Psoas muscle (tissue), 8 donors: ENCODE measurements around the gene NDUFAF8. TPM values are rescaled to one million over a fixed set of nuclear protein-coding genes. Genes with fewer than 3 reads are reported as not detected.

ENCODE experiments used
- ATAC-seq, 4 donors: fragments of 200-7000 bp; cut with Tn5 transposase; one replicate each; pipeline ENCODE4 v1.9.1; 2020; ENCODE audit warnings: moderate library complexity in 3 of 4, mild to moderate bottlenecking in 2 of 4
- DNase-seq, 2 donors: peaks; one replicate each; pipeline ENCODE4 v3.0.0-alpha.2; 2020
- H3K27ac ChIP-seq: fragments of 200-600 bp; one replicate; pipeline ENCODE4 v1.8.0; 2022
- H3K27me3 ChIP-seq, 3 donors: fragments of 200-600 bp in 1 of 3; one replicate each; pipeline versions ENCODE4 v1.6.1 to v1.8.0; 2013 to 2022; ENCODE audit warnings: low read length in 2 of 3, mild to moderate bottlenecking in 2 of 3, moderate library complexity in 1 of 3; ENCODE audit not compliant: insufficient read depth in 3 of 3
- H3K36me3 ChIP-seq, 2 donors: fragments of 200-600 bp in 1 of 2; one replicate each; pipeline versions ENCODE4 v1.6.1 to v1.8.0; 2013 to 2022; ENCODE audit warnings: low read depth in 1 of 2, mild to moderate bottlenecking in 1 of 2, moderate library complexity in 1 of 2; ENCODE audit not compliant: insufficient read depth in 1 of 2
- H3K4me1 ChIP-seq: fragments of 200-600 bp; one replicate; pipeline ENCODE4 v1.8.0; 2022
- H3K4me3 ChIP-seq: fragments of 200-600 bp; one replicate; pipeline ENCODE4 v1.8.0; 2022; ENCODE audit warnings: mild to moderate bottlenecking
- H3K9me3 ChIP-seq: fragments of 200-600 bp; one replicate; pipeline ENCODE4 v1.8.0; 2022
- whole genome bisulfite sequencing, 3 donors: extraction: QIAGEN DNeasy Blood & Tissue Kit; methylation state at CpG; one replicate each; pipeline versions ENCODE4 v1.1.6 to v1.1.7; 2013; 5-methylcytosine and 5-hydroxymethylcytosine counted together
- intact Hi-C, 2 donors: fragments of 100-400 bp; cut with DNase I; formaldehyde crosslinking; loops; one replicate each; pipeline versions ENCODE4 v1.11.0 to v1.14.2; 2022
- polyA plus RNA-seq, 3 donors: library from polyadenylated mRNA; stranded (reverse); fragments of 200-250 nt; gene quantifications; one replicate each; pipeline ENCODE4 v1.2.3, GENCODE V29; 2013
- total RNA-seq, 4 donors: library from RNA; stranded (reverse); fragmentation: NEBNext Ultra II Directional in 2 of 4; extraction: Animal tissue kit (Norgen Biotek cat#: 25700) in 2 of 4; gene quantifications; one replicate each; pipeline versions ENCODE4 v1.2.1 to v1.2.4, GENCODE V29; 2021 to 2023
- TF ChIP-seq, protein P1 (sequence below): fragments of 200-600 bp; IDR thresholded peaks from one replicate; pipeline ENCODE4 v1.8.0; 2022; ENCODE audit warnings: antibody characterized with exemption
- donor health status: healthy with polysubstance abuse.
- donor health status: DM: no; HTN: no; CAD: no; lungs with moderate emphysema.
- donor health status: Bipolar disorder and iron deficiency.
- donor health status: healthy.
- donor health status: DM: yes; HTN: yes; CAD: no.
- donor health status: DM: no; HTN: no; CAD: no.
- donor health status: DM: no; HTN: no; CAD: no.
- donor health status: DM: yes; HTN: yes; CAD: no.

NDUFAF8 gene
- total and polyA plus RNA-seq, 7 donors = 42.4 to 63.8 (median 54.9) TPM

DNA sequence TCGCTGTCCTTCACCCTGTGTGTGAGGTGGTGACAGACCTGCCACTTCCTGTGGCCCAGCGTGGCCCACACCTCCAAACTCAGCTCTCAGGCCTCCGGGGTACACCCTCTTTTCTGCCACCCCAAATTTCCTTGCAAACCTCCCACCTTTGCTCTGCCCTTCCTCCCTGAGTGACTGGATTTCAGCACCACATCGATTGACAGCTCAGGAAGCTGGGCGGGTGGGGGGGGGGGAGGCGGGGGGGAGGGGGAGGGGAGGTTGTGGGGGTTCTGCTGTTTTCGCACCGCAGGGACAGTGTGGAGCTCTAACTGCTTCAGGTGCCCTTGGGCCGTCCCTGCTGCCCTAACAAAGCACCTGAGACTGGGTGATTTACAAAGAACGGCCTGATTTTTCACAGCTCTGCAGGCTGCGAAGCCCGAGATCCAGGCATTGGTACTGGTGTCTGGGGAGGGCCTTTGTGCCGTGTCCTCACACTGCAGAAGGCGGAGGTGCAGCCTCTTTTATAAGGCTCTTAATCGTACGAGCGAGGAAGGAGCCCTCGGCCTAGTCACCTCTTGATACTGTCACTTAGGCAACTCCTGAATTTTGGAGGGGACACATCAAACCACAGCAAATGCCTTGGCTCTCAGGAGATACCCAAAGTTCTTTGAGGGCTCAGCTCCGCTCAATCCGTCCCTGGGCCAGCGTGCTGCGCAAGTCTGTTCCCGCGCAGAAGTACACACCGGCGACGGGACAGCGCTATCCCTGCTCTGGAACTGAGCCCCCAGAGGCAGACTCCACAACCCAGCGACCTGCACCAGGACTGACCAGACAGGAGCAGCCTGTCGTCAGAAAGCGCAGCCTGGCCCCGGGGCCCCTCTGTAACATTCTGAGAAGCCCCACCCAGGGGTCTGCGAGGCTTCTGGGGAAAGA is 3.6 kb downstream of the NDUFAF8 start:
- H3K4me1 ChIP-seq = peaks cover 15% of the 10 kb centered on the region
- ATAC-seq = no peak
- H3K4me3 ChIP-seq = no peak overlapping the region
- H3K9me3 ChIP-seq = no peaks in the 10 kb centered on the region
- TF ChIP-seq, protein P1, sequence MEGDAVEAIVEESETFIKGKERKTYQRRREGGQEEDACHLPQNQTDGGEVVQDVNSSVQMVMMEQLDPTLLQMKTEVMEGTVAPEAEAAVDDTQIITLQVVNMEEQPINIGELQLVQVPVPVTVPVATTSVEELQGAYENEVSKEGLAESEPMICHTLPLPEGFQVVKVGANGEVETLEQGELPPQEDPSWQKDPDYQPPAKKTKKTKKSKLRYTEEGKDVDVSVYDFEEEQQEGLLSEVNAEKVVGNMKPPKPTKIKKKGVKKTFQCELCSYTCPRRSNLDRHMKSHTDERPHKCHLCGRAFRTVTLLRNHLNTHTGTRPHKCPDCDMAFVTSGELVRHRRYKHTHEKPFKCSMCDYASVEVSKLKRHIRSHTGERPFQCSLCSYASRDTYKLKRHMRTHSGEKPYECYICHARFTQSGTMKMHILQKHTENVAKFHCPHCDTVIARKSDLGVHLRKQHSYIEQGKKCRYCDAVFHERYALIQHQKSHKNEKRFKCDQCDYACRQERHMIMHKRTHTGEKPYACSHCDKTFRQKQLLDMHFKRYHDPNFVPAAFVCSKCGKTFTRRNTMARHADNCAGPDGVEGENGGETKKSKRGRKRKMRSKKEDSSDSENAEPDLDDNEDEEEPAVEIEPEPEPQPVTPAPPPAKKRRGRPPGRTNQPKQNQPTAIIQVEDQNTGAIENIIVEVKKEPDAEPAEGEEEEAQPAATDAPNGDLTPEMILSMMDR = no peak
- no peak for DNase-seq
- H3K36me3 ChIP-seq = peaks cover 0 to 9% of the 10 kb centered on the region in 2 donors
- no peaks in the 10 kb centered on the region for H3K27me3 ChIP-seq
- no peak overlapping the region for H3K27ac ChIP-seq
- WGBS, 3 donors = 76 to 84% (median 78%) methylated on average over 29 to 33 of the region's 33 CpGs
- intact Hi-C loops = loop anchor here (1.0 to 10.0 kb wide), 2 partner anchors 100 to 218 kb away; no protein-coding TSS in a partner anchor

DNA sequence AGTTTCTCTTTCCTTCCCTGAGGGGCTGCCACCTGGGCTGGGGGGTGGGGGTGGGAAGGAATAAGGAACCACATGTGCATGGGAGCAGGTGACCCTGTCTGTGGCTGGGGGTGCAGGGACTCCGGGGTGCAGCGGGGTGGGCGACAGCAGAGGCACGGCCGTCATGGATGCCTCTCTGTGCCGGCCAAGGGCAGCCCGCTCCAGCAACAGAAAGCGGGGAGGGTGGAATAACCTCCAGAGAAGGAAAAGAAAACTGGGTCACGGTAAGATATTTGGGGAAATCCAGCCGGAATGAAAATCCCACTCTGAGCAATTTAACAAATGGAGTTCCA is 4.2 kb downstream of the NDUFAF8 start:
- Histone ChIP-seq H3K9me3 (no peaks in the 10 kb centered on the region), H3K27me3 (no peaks in the 10 kb centered on the region), H3K36me3 (peaks cover 0 to 9% of the 10 kb centered on the region in 2 donors), H3K4me1 (peaks cover 10% of the 10 kb centered on the region), H3K27ac (no peak overlapping the region), H3K4me3 (no peak overlapping the region)
- ATAC-seq (no peak), DNase-seq (no peak)
- TF ChIP-seq, protein P1 = no peak
- WGBS, 3 donors = 73 to 76% (median 76%) methylated on average over 10 of the region's 10 CpGs
- intact Hi-C loops = loop anchor here in 1 of 2 donors (10.0 kb wide), 1 partner anchor 218 kb away; no protein-coding TSS in a partner anchor

DNA sequence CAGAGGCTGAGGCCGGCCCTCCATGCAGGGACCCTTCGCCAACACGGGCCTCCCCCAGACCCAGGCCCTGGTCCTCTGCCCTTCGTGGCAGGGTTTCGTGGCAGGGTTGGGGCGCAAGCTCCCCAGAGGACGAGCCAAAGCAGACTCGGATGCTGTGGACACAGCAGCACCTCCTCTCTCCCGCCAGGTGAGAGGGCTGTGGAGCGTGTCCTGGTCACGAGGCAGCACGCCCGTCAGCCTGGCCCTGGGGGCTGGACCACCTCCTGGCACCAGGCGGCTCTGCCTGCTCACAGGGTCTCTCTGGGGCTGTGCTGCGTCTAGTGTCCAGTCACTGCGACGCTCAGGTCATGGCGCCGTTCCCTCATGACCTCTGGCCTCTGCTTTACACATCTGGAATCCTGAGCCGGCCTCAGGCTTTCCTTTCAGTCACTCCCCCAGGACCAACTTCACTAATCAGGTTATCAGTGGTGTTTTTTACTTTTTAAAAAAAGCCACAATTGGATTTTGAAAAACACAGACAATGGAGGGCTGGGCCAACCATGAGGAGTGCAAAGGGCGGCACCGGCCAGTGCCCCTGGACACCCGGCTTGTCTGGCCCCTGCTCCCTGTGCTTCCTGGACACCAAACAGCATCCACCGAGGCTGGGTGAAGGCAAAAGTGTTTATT is 5.4 kb downstream of the NDUFAF8 start:
- WGBS, 3 donors = 60 to 76% (median 70%) methylated on average over 23 to 24 of the region's 24 CpGs
- intact Hi-C loops = loop anchor here in 1 of 2 donors (10.0 kb wide), 1 partner anchor 220 kb away; no protein-coding TSS in a partner anchor
- Histone ChIP-seq H3K4me3 (no peak overlapping the region), H3K4me1 (peaks cover 10% of the 10 kb centered on the region), H3K36me3 (peaks cover 0 to 10% of the 10 kb centered on the region in 2 donors), H3K27ac (no peak overlapping the region), H3K27me3 (no peaks in the 10 kb centered on the region), H3K9me3 (no peaks in the 10 kb centered on the region)
- TF ChIP-seq, protein P1 = no peak
- DNase-seq = peak; percentile 7 to 49
- ATAC-seq = no peak

DNA sequence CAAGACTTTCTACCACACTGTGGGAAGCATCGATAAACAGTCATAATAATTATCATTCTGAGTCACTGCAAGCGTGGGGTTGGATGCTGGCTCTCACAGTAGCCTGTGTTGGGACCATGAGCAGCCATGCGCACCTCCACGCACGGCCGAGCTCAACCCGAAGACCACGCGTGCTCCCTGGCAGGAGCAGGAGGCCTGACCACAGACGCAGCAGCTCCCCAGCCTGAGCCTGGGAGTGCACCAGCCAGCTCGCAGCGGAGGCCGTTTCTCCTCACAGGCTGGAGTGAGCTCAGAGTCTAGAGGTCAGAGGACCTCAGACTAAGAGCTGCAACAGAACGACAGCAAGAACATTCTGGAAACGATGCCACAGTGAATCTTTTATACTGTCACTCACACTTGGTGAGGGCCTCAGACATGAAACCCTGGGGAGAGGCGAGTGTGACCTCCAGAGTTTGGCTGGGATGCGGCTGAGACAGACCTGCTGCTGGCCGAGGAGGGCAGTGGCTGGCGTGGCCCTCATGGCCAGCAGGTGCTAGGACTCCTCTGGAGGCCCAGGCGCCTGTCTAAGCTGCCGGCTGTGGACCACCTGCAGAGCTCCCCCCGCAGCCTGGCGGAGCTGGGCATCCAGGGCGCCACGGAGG is 6.0 kb downstream of the NDUFAF8 start:
- peaks cover 0 to 17% of the 10 kb centered on the region in 2 donors for H3K36me3 ChIP-seq
- peak; percentile 10 to 35 for DNase-seq
- H3K27ac ChIP-seq = no peak overlapping the region
- TF ChIP-seq, protein P1 = no peak
- no peak overlapping the region for H3K4me3 ChIP-seq
- peaks cover 7% of the 10 kb centered on the region for H3K4me1 ChIP-seq
- WGBS, 3 donors = 69 to 77% (median 74%) methylated on average over 25 of the region's 25 CpGs
- H3K9me3 ChIP-seq = no peaks in the 10 kb centered on the region
- H3K27me3 ChIP-seq = no peaks in the 10 kb centered on the region
- ATAC-seq = no peak
- intact Hi-C loops = loop anchor here in 1 of 2 donors (10.0 kb wide), 1 partner anchor 220 kb away; no protein-coding TSS in a partner anchor
